GM19395 (cell line): Measurements from ENCODE around the gene THRA.

Experiments used
- ATAC-seq: cut with Tn5 transposase; IDR thresholded peaks from one replicate; pipeline ENCODE4 v1.9.1; 2021; ENCODE audit warnings: mild to moderate bottlenecking, moderate library complexity; ENCODE audit not compliant: unreplicated experiment

Gene THRA, protein sequence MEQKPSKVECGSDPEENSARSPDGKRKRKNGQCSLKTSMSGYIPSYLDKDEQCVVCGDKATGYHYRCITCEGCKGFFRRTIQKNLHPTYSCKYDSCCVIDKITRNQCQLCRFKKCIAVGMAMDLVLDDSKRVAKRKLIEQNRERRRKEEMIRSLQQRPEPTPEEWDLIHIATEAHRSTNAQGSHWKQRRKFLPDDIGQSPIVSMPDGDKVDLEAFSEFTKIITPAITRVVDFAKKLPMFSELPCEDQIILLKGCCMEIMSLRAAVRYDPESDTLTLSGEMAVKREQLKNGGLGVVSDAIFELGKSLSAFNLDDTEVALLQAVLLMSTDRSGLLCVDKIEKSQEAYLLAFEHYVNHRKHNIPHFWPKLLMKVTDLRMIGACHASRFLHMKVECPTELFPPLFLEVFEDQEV

DNA sequence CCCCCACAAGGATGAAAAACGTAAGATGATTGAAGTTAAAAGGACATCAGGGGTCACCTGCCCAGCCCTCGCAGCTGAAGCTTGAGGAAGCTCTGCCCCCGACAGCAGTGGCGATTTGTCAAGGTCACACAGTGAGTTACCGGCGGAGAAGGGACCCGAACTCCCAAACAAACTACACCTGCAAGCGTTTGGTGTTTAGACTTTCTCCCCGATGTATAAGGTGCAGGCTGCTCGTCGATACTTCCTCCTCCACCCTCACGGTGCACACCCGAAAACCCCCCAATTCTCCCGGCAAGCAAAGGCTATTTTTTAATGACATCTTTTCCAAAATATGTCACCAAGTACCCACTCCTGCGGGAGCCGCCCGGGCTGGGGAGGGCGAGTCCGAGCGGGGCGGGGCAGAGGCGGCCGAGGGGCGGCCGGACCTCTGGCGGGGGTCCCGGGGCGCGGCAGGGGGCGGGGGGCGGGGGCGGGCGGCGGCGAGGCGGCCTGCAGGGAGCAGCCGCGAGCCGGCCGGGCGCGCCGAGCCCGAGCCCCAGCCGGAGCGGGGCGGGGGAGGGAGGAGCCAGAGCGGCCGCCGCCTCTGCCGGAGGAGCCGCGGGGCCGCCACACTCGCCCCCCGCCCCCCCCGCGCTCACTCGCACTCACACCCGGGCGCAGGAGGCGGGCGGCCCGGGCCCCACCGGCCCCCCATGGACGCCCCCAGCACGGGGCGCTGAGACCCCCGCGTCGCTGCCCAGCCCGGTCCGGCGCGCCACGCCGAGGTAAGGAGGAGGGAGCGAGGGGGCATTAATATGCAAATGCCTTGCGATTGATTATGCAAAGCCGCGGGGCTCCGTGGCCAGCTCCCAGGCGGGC lies at the start of gene THRA:
Gene THRA, plus strand, starts transcription at position 637 of the 858 bp plus-strand sequence. CDS start 11,524 bp downstream, outside the sequence.
- no peak for ATAC-seq

DNA sequence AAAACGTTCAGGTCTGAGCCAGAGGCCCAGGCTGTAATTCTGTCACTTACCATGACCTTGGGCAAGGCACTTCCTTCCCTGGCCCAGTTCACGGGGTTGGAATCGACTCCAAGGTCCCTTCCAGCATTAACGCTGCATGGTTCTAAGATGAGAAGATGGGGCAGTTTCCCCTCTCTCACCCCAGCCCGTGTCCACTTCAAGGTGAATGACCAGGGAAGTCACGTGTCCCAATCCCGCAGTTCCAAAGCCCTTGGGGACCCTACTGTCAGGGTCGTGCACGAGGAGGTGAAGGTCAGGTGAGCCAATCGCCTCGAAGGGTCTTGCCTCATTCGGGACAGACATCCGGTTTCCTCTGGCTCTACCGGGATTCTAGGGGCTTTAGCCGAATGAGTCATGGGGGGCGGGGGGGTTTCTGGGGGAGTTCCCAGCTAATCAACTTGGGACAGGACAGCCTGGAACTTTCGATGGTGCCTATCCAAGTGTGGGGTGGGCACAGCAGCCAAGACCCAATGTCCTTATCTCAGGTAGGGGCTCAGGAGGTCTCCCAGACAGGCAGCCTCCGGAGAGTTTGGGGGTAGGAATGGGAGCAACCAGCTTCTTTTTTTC lies 48.3 kb upstream of the THRA start:
- ATAC-seq: no peak

DNA sequence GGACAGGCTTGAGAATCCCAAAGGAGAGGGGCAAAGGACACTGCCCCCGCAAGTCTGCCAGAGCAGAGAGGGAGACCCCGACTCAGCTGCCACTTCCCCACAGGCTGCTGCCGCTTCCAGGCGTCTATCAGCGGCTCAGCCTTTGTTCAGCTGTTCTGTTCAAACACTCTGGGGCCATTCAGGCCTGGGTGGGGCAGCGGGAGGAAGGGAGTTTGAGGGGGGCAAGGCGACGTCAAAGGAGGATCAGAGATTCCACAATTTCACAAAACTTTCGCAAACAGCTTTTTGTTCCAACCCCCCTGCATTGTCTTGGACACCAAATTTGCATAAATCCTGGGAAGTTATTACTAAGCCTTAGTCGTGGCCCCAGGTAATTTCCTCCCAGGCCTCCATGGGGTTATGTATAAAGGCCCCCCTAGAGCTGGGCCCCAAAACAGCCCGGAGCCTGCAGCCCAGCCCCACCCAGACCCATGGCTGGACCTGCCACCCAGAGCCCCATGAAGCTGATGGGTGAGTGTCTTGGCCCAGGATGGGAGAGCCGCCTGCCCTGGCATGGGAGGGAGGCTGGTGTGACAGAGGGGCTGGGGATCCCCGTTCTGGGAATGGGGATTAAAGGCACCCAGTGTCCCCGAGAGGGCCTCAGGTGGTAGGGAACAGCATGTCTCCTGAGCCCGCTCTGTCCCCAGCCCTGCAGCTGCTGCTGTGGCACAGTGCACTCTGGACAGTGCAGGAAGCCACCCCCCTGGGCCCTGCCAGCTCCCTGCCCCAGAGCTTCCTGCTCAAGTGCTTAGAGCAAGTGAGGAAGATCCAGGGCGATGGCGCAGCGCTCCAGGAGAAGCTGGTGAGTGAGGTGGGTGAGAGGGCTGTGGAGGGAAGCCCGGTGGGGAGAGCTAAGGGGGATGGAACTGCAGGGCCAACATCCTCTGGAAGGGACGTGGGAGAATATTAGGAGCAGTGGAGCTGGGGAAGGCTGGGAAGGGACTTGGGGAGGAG lies 47.5 kb upstream of the THRA start, which contains the start of gene CSF3:
Gene CSF3, plus strand, starts transcription at position 436 of the 993 bp plus-strand sequence. Its CDS starts 35 bp downstream, at position 471.
- ATAC-seq: no peak

DNA sequence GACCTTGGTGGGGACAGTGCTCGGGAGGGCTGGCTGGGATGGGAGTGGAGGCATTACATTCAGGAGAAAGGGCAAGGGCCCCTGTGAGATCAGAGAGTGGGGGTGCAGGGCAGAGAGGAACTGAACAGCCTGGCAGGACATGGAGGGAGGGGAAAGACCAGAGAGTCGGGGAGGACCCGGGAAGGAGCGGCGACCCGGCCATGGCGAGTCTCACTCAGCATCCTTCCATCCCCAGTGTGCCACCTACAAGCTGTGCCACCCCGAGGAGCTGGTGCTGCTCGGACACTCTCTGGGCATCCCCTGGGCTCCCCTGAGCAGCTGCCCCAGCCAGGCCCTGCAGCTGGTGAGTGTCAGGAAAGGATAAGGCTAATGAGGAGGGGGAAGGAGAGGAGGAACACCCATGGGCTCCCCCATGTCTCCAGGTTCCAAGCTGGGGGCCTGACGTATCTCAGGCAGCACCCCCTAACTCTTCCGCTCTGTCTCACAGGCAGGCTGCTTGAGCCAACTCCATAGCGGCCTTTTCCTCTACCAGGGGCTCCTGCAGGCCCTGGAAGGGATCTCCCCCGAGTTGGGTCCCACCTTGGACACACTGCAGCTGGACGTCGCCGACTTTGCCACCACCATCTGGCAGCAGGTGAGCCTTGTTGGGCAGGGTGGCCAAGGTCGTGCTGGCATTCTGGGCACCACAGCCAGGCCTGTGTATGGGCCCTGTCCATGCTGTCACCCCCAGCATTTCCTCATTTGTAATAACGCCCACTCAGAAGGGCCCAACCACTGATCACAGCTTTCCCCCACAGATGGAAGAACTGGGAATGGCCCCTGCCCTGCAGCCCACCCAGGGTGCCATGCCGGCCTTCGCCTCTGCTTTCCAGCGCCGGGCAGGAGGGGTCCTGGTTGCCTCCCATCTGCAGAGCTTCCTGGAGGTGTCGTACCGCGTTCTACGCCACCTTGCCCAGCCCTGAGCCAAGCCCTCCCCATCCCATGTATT lies 46.5 kb upstream of the THRA start:
- ATAC-seq: no peak

DNA sequence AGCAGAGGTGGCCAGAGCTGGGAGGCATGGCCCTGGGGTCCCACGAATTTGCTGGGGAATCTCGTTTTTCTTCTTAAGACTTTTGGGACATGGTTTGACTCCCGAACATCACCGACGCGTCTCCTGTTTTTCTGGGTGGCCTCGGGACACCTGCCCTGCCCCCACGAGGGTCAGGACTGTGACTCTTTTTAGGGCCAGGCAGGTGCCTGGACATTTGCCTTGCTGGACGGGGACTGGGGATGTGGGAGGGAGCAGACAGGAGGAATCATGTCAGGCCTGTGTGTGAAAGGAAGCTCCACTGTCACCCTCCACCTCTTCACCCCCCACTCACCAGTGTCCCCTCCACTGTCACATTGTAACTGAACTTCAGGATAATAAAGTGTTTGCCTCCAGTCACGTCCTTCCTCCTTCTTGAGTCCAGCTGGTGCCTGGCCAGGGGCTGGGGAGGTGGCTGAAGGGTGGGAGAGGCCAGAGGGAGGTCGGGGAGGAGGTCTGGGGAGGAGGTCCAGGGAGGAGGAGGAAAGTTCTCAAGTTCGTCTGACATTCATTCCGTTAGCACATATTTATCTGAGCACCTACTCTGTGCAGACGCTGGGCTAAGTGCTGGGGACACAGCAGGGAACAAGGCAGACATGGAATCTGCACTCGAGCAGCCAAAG lies 45.2 kb upstream of the THRA start:
- ATAC-seq: no peak

DNA sequence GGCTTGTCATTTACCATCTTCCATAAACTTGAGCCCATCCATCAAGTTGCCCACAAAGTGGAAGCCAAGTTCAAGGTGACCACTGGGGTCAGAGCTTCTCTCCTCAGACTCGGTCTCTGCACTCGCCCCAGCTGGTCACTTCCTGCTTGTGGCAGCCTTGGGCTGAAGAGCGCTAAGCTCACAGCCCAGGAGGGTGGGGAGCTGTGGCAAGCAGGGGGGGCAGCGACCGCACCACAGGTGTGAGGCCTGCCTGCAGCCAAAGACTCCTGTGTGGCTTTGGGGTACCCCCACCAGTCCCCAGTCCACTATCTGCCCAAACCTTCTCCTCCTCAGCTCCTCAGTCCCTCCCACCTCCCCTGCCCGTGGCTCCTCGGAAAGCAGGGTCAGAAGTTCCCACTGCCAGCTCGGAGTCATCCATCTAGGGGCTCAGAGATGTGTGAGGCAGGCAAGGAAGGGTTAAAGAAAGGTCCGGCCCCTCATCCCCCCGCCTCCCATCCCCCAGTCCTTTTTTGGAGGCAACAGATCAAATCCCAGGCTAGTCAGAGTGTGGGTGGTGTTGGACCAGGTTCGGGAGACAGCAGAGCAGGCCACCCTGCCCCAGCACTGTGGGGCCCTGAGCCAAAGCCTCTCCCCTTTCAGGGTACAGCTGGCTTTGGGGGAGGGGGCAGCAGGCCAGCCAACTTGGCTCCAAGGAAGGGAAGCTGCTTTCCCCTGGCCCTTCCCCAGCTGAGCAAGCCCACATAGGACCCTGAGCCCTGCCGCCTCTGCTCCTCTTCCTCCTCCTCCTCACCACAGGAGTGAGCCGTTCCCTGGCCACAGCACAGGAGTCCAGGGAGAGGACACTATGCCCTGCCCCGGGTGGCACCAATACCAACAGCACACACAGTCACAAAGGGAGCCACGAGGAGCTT lies 44.3 kb upstream of the THRA start:
- no peak for ATAC-seq

DNA sequence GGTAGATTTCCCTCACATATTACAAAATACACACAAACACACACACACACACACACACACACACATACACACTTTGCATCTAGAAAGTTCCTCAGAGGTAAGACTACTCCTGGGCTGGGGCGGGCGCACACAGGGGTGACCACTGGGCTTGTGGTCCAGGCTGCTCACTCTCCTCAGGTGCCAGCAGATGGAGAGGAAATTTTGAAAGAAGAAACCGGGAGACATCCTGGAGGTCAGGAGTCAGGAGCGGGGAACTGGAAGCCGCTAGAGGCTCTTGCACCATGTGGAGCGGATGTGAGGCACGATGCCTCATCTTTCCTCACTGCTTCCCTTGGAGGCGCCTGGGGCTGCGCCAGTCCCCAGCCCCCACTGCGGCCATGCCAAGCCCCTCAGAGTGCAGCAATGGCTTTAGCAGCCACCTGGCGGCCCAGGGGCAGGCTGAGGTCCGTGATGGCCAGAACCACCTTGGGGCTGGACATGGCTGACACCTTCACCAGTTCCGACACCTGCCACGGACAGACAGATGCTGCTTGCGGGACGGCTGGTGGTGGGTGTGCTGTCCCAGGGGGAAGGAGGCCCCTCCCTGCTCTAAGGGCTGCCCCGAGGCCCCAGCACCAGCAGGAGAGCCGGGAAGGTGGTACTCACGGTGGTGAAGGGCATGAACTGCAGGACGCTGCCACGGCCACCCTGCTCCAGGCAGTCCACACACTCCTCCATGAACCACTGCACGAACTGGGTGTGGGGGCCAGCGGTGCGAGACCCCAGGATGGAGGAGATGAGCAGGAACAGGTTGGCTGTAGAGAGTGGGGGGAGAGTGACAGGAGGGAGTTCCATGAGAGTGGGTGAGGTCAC lies 43.4 kb upstream of the THRA start:
- no peak for ATAC-seq

DNA sequence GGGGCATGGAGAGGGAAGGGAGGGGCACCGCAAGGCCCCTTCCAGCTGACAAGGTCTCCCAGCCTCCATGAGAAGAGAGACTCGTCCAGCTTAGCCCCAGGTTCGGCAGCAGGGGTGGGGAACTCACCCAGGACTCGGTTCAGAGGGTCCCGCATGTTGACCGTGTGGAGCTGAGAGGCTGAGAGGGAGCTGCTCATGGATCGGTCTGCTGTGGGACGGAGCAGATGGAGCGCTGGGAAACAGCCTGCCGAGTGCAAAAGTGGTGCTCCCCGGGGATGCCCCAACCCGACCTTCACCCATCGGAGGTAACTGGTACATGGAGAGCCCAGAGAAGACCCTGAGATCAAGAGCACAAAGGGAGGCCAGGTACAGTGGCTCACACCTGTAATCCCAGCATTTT lies 42.6 kb upstream of the THRA start:
- ATAC-seq: no peak

DNA sequence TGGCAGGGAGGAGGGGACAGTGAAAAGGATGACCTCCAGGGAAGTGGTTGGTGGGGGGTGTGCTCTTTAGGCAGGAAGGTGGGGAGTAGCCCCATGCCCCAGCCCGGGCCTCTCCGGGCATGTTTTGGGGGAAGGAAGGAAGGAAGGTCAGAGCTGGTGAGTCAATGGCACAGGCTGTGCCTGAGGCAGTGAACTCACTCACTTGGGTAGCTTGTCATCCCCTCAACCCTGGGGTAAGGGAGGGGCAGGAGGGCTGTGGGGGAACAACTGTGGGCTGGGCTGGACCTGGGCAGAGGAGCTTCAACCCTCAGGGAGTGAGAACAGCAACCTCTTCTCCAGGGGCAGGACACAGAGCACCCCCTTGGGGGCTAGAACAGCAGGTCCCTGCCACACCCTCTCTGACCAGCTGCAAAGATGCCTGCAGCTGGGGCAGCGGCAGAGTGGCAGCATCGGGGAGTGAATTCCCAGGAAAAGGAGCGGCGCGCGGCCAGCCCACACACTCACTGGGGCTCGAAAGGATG lies 41.3 kb upstream of the THRA start:
- no peak for ATAC-seq

DNA sequence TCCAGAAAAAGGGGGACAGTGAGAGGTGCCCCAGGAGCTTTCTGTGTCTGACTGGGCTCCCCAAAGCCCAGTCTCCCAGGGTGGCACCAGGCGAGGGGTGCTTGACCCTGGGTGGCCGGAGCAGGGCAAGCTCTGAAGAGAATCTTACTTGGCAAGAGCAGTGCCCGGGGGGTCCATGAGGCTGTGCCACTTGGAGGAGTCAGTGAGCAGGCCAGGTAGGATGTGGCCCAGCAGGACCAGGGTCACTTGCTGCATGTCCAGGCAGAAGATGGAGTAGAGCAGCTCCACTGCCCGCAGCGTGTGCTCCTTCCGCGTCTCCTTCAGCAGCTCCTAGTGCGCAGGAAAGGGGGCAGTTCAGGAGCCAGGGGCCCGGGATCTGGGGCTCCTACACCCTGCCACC lies 40.3 kb upstream of the THRA start:
- no peak for ATAC-seq

DNA sequence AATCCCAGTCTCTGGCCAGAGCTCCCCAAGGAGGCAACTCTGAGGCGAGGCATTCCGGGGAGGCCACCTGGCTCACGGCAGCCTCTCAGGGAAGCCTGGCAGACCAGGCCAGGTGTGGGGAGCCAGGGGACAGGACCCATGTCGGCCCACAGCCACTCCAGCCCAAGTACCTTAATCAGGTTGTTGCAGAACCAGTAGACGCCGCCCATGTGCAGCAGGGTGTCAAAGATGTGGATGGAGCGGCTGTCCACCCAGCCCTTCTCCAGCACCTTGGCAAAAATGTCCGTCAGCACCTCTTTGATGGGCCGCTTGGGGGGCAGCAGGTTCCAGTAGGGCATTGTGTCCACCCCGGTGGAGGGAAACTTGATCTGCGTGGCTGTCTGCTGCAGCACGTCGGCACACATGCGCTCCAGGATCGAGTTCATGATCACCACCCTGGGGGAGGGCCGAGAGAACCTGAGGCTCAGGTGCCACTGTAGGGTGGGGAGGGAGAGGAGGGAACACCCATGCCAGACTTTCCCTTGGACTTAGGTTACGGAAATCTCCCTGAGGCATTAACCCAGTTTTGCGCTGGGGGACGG lies 39.7 kb upstream of the THRA start:
- no peak for ATAC-seq

DNA sequence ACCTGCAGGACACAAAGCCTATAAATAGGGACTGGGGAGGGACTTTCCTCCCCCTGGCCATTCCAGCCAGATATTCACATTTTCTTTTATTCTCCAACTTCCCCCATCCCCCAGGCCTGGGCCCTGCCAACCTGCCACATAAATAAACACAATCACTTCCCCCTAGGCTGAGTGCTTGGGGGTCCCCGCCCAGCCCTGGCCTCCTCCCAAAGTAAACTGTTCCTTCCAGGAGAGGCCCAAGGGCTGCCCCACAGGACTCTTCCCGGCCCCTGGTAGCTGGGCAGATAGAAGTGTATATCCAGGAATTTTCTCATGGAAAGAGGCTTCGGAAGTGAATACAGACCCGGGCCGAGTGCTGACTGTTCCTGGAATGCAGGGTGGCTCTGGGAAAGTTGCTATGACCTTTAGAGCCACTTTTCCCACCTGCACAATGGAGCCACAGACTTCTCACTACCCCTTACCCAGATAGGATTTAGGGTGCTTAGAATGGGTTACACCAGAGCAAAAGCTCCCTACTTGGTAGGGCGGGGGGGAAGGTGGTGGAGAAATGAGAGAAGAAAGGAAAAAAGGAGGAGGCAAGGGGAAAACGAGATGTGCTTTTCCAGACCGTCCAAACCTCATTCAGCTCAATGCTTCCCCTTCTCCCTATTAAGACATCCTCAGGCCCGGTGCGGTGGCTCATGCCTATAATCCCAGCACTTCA lies 39.0 kb upstream of the THRA start:
- no peak for ATAC-seq

DNA sequence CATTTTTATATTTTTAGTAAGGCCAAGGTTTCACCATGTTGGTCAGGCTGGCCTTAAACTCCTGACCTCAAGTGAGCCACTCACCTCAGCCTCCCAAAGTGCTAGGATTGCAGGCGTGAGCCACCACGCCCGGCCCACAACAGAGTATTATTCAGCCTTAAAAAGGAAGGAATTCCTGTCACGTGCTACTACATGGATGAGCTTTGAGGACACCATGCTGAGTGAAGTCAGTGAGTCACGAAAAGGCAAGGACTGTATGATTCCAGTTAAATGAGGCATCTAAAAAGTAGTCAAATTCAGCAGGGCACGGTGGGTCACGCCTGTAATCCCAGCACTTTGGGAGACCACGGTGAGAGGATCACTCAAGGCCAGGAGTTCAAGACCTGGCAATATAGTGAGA lies 37.9 kb upstream of the THRA start:
- no peak for ATAC-seq

DNA sequence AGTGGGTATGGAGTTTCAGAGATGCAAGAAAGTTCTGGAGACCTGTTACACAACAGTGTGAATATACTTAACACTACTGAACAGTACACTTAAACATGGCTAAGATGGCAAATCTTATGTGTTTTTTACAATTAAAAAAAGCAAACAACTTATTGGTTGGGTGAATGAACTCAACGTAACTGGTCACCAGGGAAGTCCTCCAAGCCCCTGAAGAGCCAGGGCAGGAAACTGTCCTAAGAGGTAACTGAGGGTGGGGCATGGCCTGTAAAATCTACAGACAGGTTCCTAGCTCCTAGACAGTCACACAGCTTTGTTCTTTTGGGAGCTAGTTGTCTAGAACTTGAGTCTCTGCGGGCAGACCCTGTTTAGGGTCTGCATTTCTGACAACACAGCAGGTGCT lies 37.2 kb upstream of the THRA start:
- no peak for ATAC-seq
